Kidney (tissue), 14 donors: ENCODE measurements around the gene TOGARAM1. TPM values are rescaled to one million over a fixed set of nuclear protein-coding genes. Genes with fewer than 3 reads are reported as not detected.
A peak's percentile ranks its signal among the peaks of the same experiment; 100 is the strongest.

Source experiments
- DNase-seq, 5 donors: peaks; one replicate each; pipeline ENCODE4 v3.0.0-alpha.2; 2013 to 2020
- FAIRE-seq: peaks from 2 replicates; lab custom pipeline; 2012; peaks lifted over from hg19 to GRCh38; lab: Jason Lieb, UNC
- H3K27ac ChIP-seq, 2 donors: one replicate each; pipeline ENCODE4 v1.7.0; 2013; ENCODE audit warnings: low read depth in 2 of 2, low read length in 2 of 2, inconsistent platforms in 1 of 2
- H3K27me3 ChIP-seq: one replicate; pipeline ENCODE4 v1.7.1; 2013; ENCODE audit warnings: low read length, inconsistent platforms; ENCODE audit not compliant: control insufficient read depth, insufficient read depth
- H3K36me3 ChIP-seq, 3 donors: one replicate each; pipeline versions ENCODE4 v1.7.0 to v1.7.1; 2013; ENCODE audit warnings: low read length in 3 of 3, control low read depth in 1 of 3, inconsistent platforms in 1 of 3; ENCODE audit not compliant: insufficient read depth in 3 of 3, control insufficient read depth in 2 of 3
- H3K4me1 ChIP-seq, 3 donors: one replicate each; pipeline versions ENCODE4 v1.7.0 to v1.7.1; 2013; ENCODE audit warnings: low read length in 3 of 3, inconsistent platforms in 1 of 3, low read depth in 1 of 3; ENCODE audit not compliant: control insufficient read depth in 2 of 3, insufficient read depth in 2 of 3
- H3K4me3 ChIP-seq, 3 donors: one replicate each; pipeline versions ENCODE4 v1.7.0 to v1.8.1; 2013; ENCODE audit warnings: low read length in 3 of 3, control low read depth in 1 of 3, inconsistent platforms in 1 of 3
- H3K9ac ChIP-seq, 3 donors: one replicate each; pipeline versions ENCODE4 v1.7.0 to v1.7.1; 2013; ENCODE audit warnings: low read length in 3 of 3, control low read depth in 1 of 3, inconsistent platforms in 1 of 3
- H3K9me3 ChIP-seq, 3 donors: one replicate each; pipeline versions ENCODE4 v1.7.0 to v1.7.1; 2013; ENCODE audit warnings: low read length in 3 of 3, control low read depth in 1 of 3, inconsistent platforms in 1 of 3; ENCODE audit not compliant: control insufficient read depth in 2 of 3, insufficient read depth in 1 of 3
- CTCF ChIP-seq: IDR thresholded peaks from 3 replicates; pipeline ENCODE4 v1.5.1; 2012; ENCODE audit warnings: mild to moderate bottlenecking, moderate library complexity, borderline replicate concordance; ENCODE audit not compliant: insufficient read depth; ENCODE audit errors: extremely low read depth
- intact Hi-C: fragments of 100-400 bp; cut with DNase I; formaldehyde crosslinking; loops from one replicate; pipeline ENCODE4 v1.11.1; 2022
- polyA plus RNA-seq: library from polyadenylated mRNA; stranded (reverse); fragments of 350-450 nt; fragmentation: Illumina TruSeq; extraction: RNeasy Lipid Tissue Mini Kit (QIAGEN cat#74804); gene quantifications from one replicate; pipeline ENCODE4 v1.2.3, GENCODE V29; 2014; ENCODE audit warnings: low read depth, low replicate concordance; ENCODE audit not compliant: insufficient read depth
- total RNA-seq: library from RNA; stranded (reverse); fragmentation: NEBNext Ultra II Directional; extraction: Animal tissue kit (Norgen Biotek cat#: 25700); gene quantifications from one replicate; pipeline ENCODE4 v1.2.1, GENCODE V29; 2021
- donor health status: control.
- donor health status: control.
- donor health status: control.
- donor health status: control.
- donor health status: control.
- donor health status: DM: yes; HTN: yes; CAD: no.
- donor health status: Normal renal cell carcinoma (clear cell type).

TOGARAM1 gene
- total and polyA plus RNA-seq, 2 donors from 2014 or later: 9.5 to 25.6 TPM

GRCh38 chr14:45041641-45042040 lies 79.7 kb downstream of the TOGARAM1 start:
- Histone ChIP-seq H3K9ac (no peak overlapping the region), H3K4me1 (no peaks in the 10 kb centered on the region), H3K27me3 (no peaks in the 10 kb centered on the region), H3K36me3 (peaks cover 0 to 27% (median 16%) of the 10 kb centered on the region in 3 donors), H3K4me3 (no peak overlapping the region), H3K27ac (no peak overlapping the region), H3K9me3 (no peaks in the 10 kb centered on the region)
- TF ChIP-seq CTCF: no peak
- intact Hi-C loops: no loop called here
- DNase-seq: peak in 1 of 5 donors; percentile 1
- FAIRE-seq: no peak

GRCh38 chr14:45044638-45045037 lies 82.6 kb downstream of the TOGARAM1 start:
- Histone ChIP-seq H3K9ac (no peak overlapping the region), H3K27me3 (no peaks in the 10 kb centered on the region), H3K36me3 (peaks cover 0 to 6% (median 5%) of the 10 kb centered on the region in 3 donors), H3K4me1 (no peaks in the 10 kb centered on the region), H3K4me3 (no peak overlapping the region), H3K9me3 (no peaks in the 10 kb centered on the region), H3K27ac (no peak overlapping the region)
- intact Hi-C loops: no loop called here
- no peak for FAIRE-seq
- DNase-seq: no peak
- TF ChIP-seq CTCF: no peak

GRCh38 chr14:45048385-45048784 lies 86.4 kb downstream of the TOGARAM1 start:
- no peaks in the 10 kb centered on the region for H3K27me3 ChIP-seq
- H3K36me3 ChIP-seq: peaks cover 0 to 6% (median 5%) of the 10 kb centered on the region in 3 donors
- intact Hi-C loops: no loop called here
- no peak overlapping the region for H3K4me3 ChIP-seq
- H3K9ac ChIP-seq: no peak overlapping the region
- no peaks in the 10 kb centered on the region for H3K4me1 ChIP-seq
- DNase-seq (no peak), FAIRE-seq (no peak)
- no peak overlapping the region for H3K27ac ChIP-seq
- no peak for TF ChIP-seq CTCF
- H3K9me3 ChIP-seq: no peaks in the 10 kb centered on the region

GRCh38 chr14:45051180-45051579 lies 89.2 kb downstream of the TOGARAM1 start:
- Histone ChIP-seq H3K4me3 (no peak overlapping the region), H3K9me3 (peaks cover 0 to under 1% (median 0%) of the 10 kb centered on the region in 3 donors), H3K36me3 (peaks cover 0 to 4% (median 0%) of the 10 kb centered on the region in 3 donors), H3K4me1 (no peaks in the 10 kb centered on the region), H3K9ac (no peak overlapping the region), H3K27me3 (no peaks in the 10 kb centered on the region), H3K27ac (no peak overlapping the region)
- intact Hi-C loops: no loop called here
- FAIRE-seq (no peak), DNase-seq (no peak)
- TF ChIP-seq CTCF: no peak
